Hematopoietic multipotent progenitor cell treated with erythropoietin and hydrocortisone succinate and interleukin-3 and kit ligand, for 15 days (in vitro differentiated cells): ENCODE data around the gene UNC5C.
A peak's percentile ranks its signal among the peaks of the same experiment; 100 is the strongest.
"Not testable (repeated sequence)": the region's sequence is repeated elsewhere in the genome, so short reads cannot be mapped to it uniquely, and the experiment has no call there.

Experiments used
- DNase-seq: peaks from one replicate; pipeline ENCODE4 v3.0.0-alpha.2; 2015; ENCODE audit warnings: low spot score

UNC5C gene

GRCh38 chr4:95180531-95181242, 368.1 kb downstream of the UNC5C start:
- DNase-seq, result no peak

- no peak for DNase-seq
Observed at GRCh38 chr4:95178938-95179337, 369.8 kb downstream of the UNC5C start.

- not testable (repeated sequence) for DNase-seq
Observed at GRCh38 chr4:95171377-95171776, 377.4 kb downstream of the UNC5C start.

- no peak for DNase-seq
Observed at GRCh38 chr4:95170176-95170575, 378.6 kb downstream of the UNC5C start.

GRCh38 chr4:95167805-95168204, 381.0 kb downstream of the UNC5C start:
- no peak for DNase-seq

- DNase-seq, result peak; percentile 34
Observed at GRCh38 chr4:95165926-95166524, 382.7 kb downstream of the UNC5C start.

- DNase-seq, result no peak
Observed at GRCh38 chr4:95162867-95163266, 385.9 kb downstream of the UNC5C start.

GRCh38 chr4:95161781-95162469, 386.8 kb downstream of the UNC5C start:
- no peak for DNase-seq

- no peak for DNase-seq
Observed at GRCh38 chr4:95159384-95159783, 389.4 kb downstream of the UNC5C start.

- no peak for DNase-seq
Observed at GRCh38 chr4:95158626-95159025, 390.1 kb downstream of the UNC5C start.

- DNase-seq, result no peak
Observed at GRCh38 chr4:95158045-95158444, 390.7 kb downstream of the UNC5C start.

- no peak for DNase-seq
Observed at GRCh38 chr4:95157596-95157995, 391.2 kb downstream of the UNC5C start.

- no peak for DNase-seq
Observed at GRCh38 chr4:95156452-95156765, 392.4 kb downstream of the UNC5C start.

GRCh38 chr4:95155759-95156451, 392.9 kb downstream of the UNC5C start:
- peak; percentile 6 for DNase-seq

- no peak for DNase-seq
Observed at GRCh38 chr4:95153182-95153581, 395.6 kb downstream of the UNC5C start.

GRCh38 chr4:95151255-95151654, 397.5 kb downstream of the UNC5C start:
- DNase-seq, result no peak

GRCh38 chr4:95142932-95143331, 405.8 kb downstream of the UNC5C start:
- no peak for DNase-seq

- no peak for DNase-seq
Observed at GRCh38 chr4:95141361-95141760, 407.4 kb downstream of the UNC5C start.

- DNase-seq, result not testable (repeated sequence)
Observed at GRCh38 chr4:95139424-95139823, 409.3 kb downstream of the UNC5C start.

- not testable (repeated sequence) for DNase-seq
Observed at GRCh38 chr4:95134016-95134415, 414.8 kb downstream of the UNC5C start.

GRCh38 chr4:95129821-95130311, 418.9 kb downstream of the UNC5C start:
- DNase-seq, result no peak

GRCh38 chr4:95129031-95129430, 419.7 kb downstream of the UNC5C start:
- no peak for DNase-seq
